T47D (cell line): ENCODE measurements around the gene PCDHA1.
A peak's percentile ranks its signal among the peaks of the same experiment; 100 is the strongest.

Experiments
- DNase-seq, 2 experiments: peaks; one replicate each; pipeline versions ENCODE4 v3.0.0 to v3.0.0-alpha.2; 2011 to 2012; ENCODE audit warnings: low read depth in 1 of 2, low spot score in 1 of 2
- JUND ChIP-seq: IDR thresholded peaks from 2 replicates; pipeline ENCODE4 v1.6.1; 2012; ENCODE audit warnings: low read depth
- in situ Hi-C: cut with HindIII; loops from 2 replicates; pipeline ENCODE4 v1.10.0; 2016; ENCODE audit warnings: low sequenced_read_pairs, low pct_unique_long_range_greater_than_20kb

Gene PCDHA1

GRCh38 chr5:140877262-140877581 is 91.3 kb downstream of the PCDHA1 start:
- TF ChIP-seq JUND = no peak
- DNase-seq = no peak
- in situ Hi-C loops = no loop called here

GRCh38 chr5:140881889-140882590 is 96.1 kb downstream of the PCDHA1 start, which contains the start of gene PCDHA13:
TSS of gene PCDHA13 (plus strand) at chr5:140882124. CDS start at chr5:140882269, 145 bp downstream.
- in situ Hi-C loops = no loop called here
- no peak for TF ChIP-seq JUND

GRCh38 chr5:140882591-140882899 is 96.6 kb downstream of the PCDHA1 start:
- in situ Hi-C loops = no loop called here
- TF ChIP-seq JUND = no peak
- DNase-seq = peak; percentile 54 to 75

More at GRCh38 chr5:140881889-140882590, 96.1 kb downstream of the PCDHA1 start, which contains the start of gene PCDHA13:
- peak in 1 of 2 experiments; percentile 62 for DNase-seq

DNA sequence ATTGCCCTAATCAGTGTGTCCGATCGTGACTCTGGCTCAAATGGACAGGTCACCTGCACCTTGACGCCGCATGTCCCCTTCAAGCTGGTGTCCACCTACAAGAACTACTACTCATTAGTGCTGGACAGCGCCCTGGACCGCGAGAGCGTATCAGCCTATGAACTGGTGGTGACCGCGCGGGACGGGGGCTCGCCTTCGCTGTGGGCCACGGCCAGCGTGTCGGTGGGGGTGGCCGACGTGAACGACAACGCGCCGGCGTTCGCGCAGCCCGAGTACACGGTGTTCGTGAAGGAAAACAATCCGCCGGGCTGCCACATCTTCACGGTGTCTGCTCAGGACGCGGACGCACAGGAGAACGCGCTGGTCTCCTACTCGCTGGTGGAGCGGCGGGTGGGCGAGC is 97.4 kb downstream of the PCDHA1 start:
- no peak for TF ChIP-seq JUND
- in situ Hi-C loops = no loop called here
- no peak for DNase-seq

DNA sequence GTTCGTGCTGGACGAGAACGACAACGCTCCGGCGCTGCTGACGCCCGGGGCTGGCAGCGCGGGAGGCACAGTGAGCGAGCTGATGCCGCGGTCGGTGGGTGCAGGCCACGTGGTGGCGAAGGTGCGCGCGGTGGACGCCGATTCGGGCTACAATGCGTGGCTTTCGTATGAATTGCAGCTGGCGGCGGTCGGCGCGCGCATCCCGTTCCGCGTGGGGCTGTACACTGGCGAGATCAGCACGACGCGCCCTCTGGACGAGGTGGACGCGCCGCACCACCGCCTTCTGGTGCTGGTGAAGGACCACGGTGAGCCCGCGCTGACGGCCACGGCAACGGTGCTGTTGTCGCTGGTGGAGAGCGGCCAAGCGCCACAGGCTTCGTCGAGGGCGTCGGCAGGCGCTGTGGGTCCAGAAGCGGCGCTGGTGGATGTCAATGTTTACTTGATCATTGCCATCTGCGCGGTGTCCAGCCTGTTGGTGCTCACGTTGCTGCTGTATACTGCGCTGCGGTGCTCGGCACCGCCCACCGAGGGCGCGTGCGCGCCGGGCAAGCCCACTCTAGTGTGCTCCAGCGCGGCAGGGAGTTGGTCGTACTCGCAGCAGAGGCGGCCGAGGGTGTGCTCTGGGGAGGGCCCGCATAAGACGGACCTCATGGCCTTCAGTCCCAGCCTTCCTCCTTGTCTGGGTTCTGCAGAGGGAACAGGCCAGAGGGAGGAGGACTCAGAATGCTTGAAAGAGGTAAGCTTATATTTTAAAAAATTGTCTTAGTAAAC is 98.2 kb downstream of the PCDHA1 start:
- DNase-seq = no peak
- in situ Hi-C loops = no loop called here
- no peak for TF ChIP-seq JUND

DNA sequence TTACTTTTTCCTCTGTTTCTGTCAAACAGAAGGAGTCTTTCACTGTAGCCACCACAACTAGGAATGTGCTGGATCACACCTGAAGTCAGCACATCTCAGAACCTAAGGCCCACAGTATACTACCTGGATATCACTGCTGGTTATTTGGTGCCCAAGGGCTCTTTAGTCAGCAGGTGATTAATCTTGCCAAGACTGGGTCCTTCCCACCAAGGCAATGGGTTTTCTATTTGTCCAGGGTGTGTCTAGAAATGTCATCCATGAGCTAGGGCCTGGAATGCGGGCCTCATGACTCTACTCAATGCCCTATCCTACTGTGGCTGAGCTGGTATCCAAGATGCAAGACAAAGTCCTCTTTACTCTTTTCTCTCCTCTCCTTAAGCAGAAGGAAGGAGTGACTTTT is 130.4 kb downstream of the PCDHA1 start:
- no peak for DNase-seq
- in situ Hi-C loops = no loop called here
- TF ChIP-seq JUND = no peak

GRCh38 chr5:140923601-140924000 is 137.7 kb downstream of the PCDHA1 start:
- no peak for TF ChIP-seq JUND
- DNase-seq = no peak
- in situ Hi-C loops = no loop called here

DNA sequence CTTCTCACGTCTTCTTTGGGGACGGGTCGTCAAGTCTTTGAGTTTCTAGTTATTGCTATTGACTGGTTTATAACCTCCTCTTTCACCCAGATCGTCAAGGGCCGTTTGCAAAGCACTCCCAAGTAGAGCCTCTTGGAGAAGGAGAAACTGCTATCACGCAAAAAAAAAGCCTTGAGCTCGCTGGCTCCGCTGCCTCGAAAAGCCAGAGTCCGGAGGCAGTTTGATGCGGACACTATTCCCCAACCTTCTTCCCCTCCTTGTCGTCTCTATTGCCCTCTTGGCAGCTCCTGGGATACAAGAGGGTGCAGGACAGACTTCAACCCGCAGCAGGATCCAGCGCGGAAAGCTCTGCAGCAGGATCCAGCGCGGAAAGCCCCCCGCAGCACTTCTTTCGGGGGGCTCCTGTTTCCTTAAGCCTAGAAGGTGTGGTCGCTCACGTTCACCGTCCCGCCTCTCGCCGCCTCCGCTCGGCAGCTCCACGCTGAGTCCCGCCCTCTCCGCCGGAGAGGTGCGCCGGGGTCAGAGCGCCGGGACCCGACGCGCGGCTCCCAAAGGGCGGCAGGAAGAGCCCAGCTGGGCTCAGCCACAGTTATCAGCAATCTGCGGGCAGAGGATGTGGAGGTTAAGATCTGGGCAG is 140.0 kb downstream of the PCDHA1 start, which contains the start of gene PCDHAC1:
PCDHAC1 (plus strand) TSS at position 494 of the 637 bp plus-strand sequence. CDS start 594 bp downstream, outside the sequence.
- TF ChIP-seq JUND = no peak
- in situ Hi-C loops = no loop called here
- DNase-seq = peak; percentile 16 to 31

- DNase-seq = peak; percentile 81 to 82
- no peak for TF ChIP-seq JUND
These were observed 140.7 kb downstream of the PCDHA1 start for GRCh38 chr5:140926443-140927227.

DNA sequence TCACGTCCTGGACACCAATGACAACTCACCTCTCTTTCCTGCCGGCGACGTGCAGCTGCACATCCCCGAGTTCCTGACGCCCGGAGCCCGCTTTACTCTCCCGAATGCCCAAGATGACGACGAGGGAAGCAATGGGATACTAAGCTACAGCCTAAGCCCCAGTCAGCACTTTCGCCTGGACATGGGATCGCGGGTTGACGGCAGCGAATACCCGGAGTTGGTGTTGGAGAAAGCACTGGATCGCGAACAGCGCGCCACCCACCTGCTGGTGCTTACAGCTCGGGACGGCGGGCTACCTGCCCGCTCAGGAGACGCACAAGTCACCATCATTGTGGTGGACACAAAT is 141.3 kb downstream of the PCDHA1 start:
- no peak for TF ChIP-seq JUND
- no peak for DNase-seq
- in situ Hi-C loops = no loop called here

More at GRCh38 chr5:140926443-140927227, 140.7 kb downstream of the PCDHA1 start:
- in situ Hi-C loops = no loop called here

- TF ChIP-seq JUND = no peak
- in situ Hi-C loops = no loop called here
- no peak for DNase-seq
These were observed 149.1 kb downstream of the PCDHA1 start for GRCh38 chr5:140934964-140935606.

- DNase-seq = peak in 1 of 2 experiments; percentile 29
- in situ Hi-C loops = no loop called here
- no peak for TF ChIP-seq JUND
These were observed 160.6 kb downstream of the PCDHA1 start for GRCh38 chr5:140946578-140946977.
